Measurements from ENCODE around the gene EFNA2. TPM values are rescaled to one million over a fixed set of nuclear protein-coding genes. Genes with fewer than 3 reads are reported as not detected.

EFNA2 gene
- polyA plus RNA-seq, 3 donors = not detected

DNA sequence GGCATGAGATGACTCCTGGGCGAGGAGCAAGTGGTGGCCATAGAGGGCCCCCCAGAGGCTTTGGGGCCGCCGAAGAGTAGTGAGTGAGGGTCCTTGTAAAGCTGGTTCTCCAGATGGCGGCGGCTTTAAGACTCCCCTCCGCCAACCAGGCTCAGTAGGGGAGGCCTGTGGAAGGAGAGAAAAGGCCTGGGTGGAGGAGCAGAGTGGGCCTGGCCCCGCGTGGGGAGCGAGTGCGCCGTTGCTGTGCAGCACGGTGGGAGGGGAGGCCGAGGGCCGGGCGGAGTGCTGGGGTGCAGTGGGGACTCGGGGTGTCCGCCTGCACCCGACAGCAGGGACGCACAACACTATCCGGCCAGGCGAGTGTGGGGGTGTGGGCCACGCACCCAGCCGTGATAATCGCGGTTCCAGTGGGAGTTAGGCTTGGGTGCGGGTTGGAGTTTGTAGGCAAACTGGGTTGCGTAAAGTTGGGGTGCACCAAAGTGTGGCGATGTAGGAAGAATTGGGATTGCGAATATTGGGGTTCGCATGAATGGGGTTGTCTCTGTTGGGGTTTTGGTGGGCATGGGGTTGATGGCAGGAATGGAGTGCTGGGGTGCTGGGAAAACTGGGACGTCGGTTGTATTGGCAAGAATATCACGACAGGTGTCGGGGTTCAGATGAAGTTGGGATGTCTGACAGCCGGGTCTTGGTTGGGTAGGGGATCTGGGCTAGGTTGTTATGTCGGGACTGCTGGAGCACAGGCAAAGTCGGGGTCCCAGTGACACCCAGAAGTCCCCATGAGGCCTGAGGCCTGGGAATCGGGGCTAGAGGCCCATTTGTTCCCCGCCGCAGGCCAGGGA is 17.2 kb upstream of the EFNA2 start:
- peak in 1 of 3 donors; percentile 39 for DNase-seq
- TF ChIP-seq, protein P1, sequence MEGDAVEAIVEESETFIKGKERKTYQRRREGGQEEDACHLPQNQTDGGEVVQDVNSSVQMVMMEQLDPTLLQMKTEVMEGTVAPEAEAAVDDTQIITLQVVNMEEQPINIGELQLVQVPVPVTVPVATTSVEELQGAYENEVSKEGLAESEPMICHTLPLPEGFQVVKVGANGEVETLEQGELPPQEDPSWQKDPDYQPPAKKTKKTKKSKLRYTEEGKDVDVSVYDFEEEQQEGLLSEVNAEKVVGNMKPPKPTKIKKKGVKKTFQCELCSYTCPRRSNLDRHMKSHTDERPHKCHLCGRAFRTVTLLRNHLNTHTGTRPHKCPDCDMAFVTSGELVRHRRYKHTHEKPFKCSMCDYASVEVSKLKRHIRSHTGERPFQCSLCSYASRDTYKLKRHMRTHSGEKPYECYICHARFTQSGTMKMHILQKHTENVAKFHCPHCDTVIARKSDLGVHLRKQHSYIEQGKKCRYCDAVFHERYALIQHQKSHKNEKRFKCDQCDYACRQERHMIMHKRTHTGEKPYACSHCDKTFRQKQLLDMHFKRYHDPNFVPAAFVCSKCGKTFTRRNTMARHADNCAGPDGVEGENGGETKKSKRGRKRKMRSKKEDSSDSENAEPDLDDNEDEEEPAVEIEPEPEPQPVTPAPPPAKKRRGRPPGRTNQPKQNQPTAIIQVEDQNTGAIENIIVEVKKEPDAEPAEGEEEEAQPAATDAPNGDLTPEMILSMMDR (IDR thresholded peaks at IDR 0.05) = no peak
- Mint-ChIP-seq H3K27ac (peak overlapping the region; percentile 80 to 91 (median 89)), H3K27me3 (ENCODE audit: low read depth in 3 of 3) (peaks cover 6 to 14% (median 9%) of the 10 kb centered on the region in 3 donors), H3K9me3 (peaks cover 0 to 2% (median 0%) of the 10 kb centered on the region in 7 donors), H3K36me3 (peaks cover 28 to 34% of the 10 kb centered on the region in 2 donors), H3K4me1 (peaks cover 65% of the 10 kb centered on the region), H3K4me3 (peak overlapping the region; percentile 63 to 70)
- peak overlapping the region in 1 of 3 experiments; percentile 98 for H3K4me3 ChIP-seq (replicated peaks in 1 of 3; ENCODE audit: low read depth in 2 of 3, low read length in 3 of 3)
- no peak overlapping the region for H2AFZ ChIP-seq (ENCODE audit: insufficient read depth, low read depth, low read length, poor library complexity, severe bottlenecking)
- H3K9ac ChIP-seq (ENCODE audit: insufficient read depth, low read length, poor library complexity, severe bottlenecking) = no peak overlapping the region
- no peaks in the 10 kb centered on the region for H3K9me3 ChIP-seq (replicated peaks in 1 of 2; ENCODE audit: control insufficient read depth in 1 of 2, insufficient read depth in 1 of 2, low read length in 2 of 2)
- intact Hi-C loops (cut with micrococcal nuclease) = loop anchor here in 1 of 2 donors (5.0 kb wide), 1 partner anchor 166 kb away; the partner anchor contains the start of gene GPX4
- peak overlapping the region; percentile 24 for H3K4me2 ChIP-seq (replicated peaks; ENCODE audit: extremely low read depth, low read length, poor library complexity, severe bottlenecking)
- peaks cover 0 to 8% of the 10 kb centered on the region in 2 donors for H3K27me3 ChIP-seq (ENCODE audit: control insufficient read depth in 2 of 2, insufficient read depth in 2 of 2, low read length in 2 of 2)
- peaks cover 60% of the 10 kb centered on the region for H4K20me1 ChIP-seq (ENCODE audit: insufficient read depth, low read length)
- H3K27ac ChIP-seq (ENCODE audit: low read depth in 1 of 2, low read length in 2 of 2) = peak overlapping the region; percentile 23 to 65
- peaks cover 27 to 31% of the 10 kb centered on the region in 2 donors for H3K36me3 ChIP-seq (replicated peaks in 1 of 2; ENCODE audit: control insufficient read depth in 1 of 2, insufficient read depth in 2 of 2, low read length in 2 of 2)
- peaks cover 52% of the 10 kb centered on the region for H3K79me2 ChIP-seq (ENCODE audit: insufficient read depth, low read length)
- WGBS (ENCODE audit: insufficient coverage) = 62% methylated on average over 40 of the region's 40 CpGs
- H3K4me1 ChIP-seq (ENCODE audit: control insufficient read depth in 1 of 2, insufficient read depth in 2 of 2, low read length in 2 of 2) = peaks cover 70 to 81% of the 10 kb centered on the region in 2 donors

- H4K20me1 ChIP-seq (ENCODE audit: insufficient read depth, low read length) = peaks cover 66% of the 10 kb centered on the region
- peaks cover 76 to 88% of the 10 kb centered on the region in 2 donors for H3K4me1 ChIP-seq (ENCODE audit: control insufficient read depth in 1 of 2, insufficient read depth in 2 of 2, low read length in 2 of 2)
- TF ChIP-seq, protein P1 (IDR thresholded peaks at IDR 0.05) = no peak
- Mint-ChIP-seq H3K9me3 (peaks cover 0 to 2% (median 0%) of the 10 kb centered on the region in 7 donors), H3K4me1 (peaks cover 72% of the 10 kb centered on the region), H3K36me3 (peaks cover 34 to 40% of the 10 kb centered on the region in 2 donors), H3K27me3 (ENCODE audit: low read depth in 3 of 3) (peaks cover 6 to 14% (median 9%) of the 10 kb centered on the region in 3 donors), H3K4me3 (peak within 1 kb of the TSS; percentile 82 to 89), H3K27ac (peak within 1 kb of the TSS; percentile 84 to 94 (median 91))
- H3K27ac ChIP-seq (ENCODE audit: low read depth in 1 of 2, low read length in 2 of 2) = peak within 1 kb of the TSS; percentile 73 to 87
- H3K4me3 ChIP-seq (replicated peaks in 1 of 3; ENCODE audit: low read depth in 2 of 3, low read length in 3 of 3) = peak within 1 kb of the TSS; percentile 76 to 98 (median 87)
- no peak within 1 kb of the TSS for H2AFZ ChIP-seq (ENCODE audit: insufficient read depth, low read depth, low read length, poor library complexity, severe bottlenecking)
- peaks cover 0 to 8% of the 10 kb centered on the region in 2 donors for H3K27me3 ChIP-seq (ENCODE audit: control insufficient read depth in 2 of 2, insufficient read depth in 2 of 2, low read length in 2 of 2)
- under 1% methylated on average over 47 of the region's 50 CpGs for WGBS (ENCODE audit: insufficient coverage)
- H3K9ac ChIP-seq (ENCODE audit: insufficient read depth, low read length, poor library complexity, severe bottlenecking) = peak within 1 kb of the TSS; percentile 91
- H3K4me2 ChIP-seq (replicated peaks; ENCODE audit: extremely low read depth, low read length, poor library complexity, severe bottlenecking) = peak within 1 kb of the TSS; percentile 100
- intact Hi-C loops (cut with micrococcal nuclease) = loop anchor here in 1 of 2 donors (5.0 kb wide), 1 partner anchor 167 kb away; the partner anchor contains the start of gene GPX4
- DNase-seq = peak; percentile 99 to 100 (median 99)
- peaks cover 33 to 37% of the 10 kb centered on the region in 2 donors for H3K36me3 ChIP-seq (replicated peaks in 1 of 2; ENCODE audit: control insufficient read depth in 1 of 2, insufficient read depth in 2 of 2, low read length in 2 of 2)
- peaks cover 58% of the 10 kb centered on the region for H3K79me2 ChIP-seq (ENCODE audit: insufficient read depth, low read length)
- no peaks in the 10 kb centered on the region for H3K9me3 ChIP-seq (replicated peaks in 1 of 2; ENCODE audit: control insufficient read depth in 1 of 2, insufficient read depth in 1 of 2, low read length in 2 of 2)
Measured at GRCh38 chr19:1269065-1269477, 16.6 kb upstream of the EFNA2 start, which contains the start of gene CIRBP. Gene CIRBP (plus strand): TSS chr19:1269332. CDS start chr19:1270934, 1,602 bp downstream.

Data from CD14-positive monocyte (primary cell).